GM18502 (cell line): Measurements from ENCODE around the gene CDH2.
"Not testable (repeated sequence)": the region's sequence is repeated elsewhere in the genome, so short reads cannot be mapped to it uniquely, and the experiment has no call there.

Experiments used
- ATAC-seq: cut with Tn5 transposase; IDR thresholded peaks from one replicate; pipeline ENCODE4 v1.9.1; 2021; ENCODE audit warnings: mild to moderate bottlenecking; ENCODE audit not compliant: unreplicated experiment, poor library complexity

CDH2 gene

GRCh38 chr18:27952741-27953140, 224.2 kb downstream of the CDH2 start:
- no peak for ATAC-seq

GRCh38 chr18:27950648-27951228, 226.2 kb downstream of the CDH2 start:
- ATAC-seq, result no peak

DNA sequence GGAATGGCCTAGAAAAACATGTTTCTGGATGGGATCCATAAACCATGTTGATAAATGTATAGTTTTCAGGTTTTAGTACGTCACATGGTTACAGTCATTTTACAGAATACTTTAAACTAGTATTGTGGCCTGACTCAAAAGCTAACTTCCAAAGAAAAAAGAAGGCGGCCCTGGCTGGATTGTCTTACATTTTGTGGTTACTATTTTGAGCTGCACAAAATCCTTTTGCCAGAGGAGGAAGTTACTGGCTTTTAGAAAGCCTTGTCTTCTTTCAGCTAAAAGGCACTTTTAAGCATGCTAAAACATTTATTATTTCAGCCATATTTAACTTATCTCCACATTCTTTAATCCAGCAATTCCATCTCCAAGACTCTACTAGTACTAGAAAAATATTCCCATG, 227.9 kb downstream of the CDH2 start:
- ATAC-seq, result no peak

DNA sequence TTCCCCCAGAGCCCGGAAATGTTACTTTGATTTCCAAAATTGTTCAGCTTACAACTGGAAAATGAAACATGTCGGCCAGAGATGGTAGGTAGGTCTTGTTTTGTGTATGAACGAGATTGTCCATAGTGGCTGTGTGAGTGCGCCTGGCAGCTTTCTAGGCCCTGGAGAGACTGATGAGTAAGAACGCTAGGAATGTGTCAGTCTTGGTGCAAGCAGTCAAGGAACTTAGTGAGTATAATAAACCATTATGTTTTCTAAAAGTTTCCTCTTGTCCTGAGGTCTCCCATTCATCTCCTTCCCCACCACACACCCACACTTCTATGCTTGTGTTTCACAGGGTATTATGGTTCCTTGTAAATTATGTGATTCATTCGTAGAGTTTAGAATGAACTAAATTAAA, 234.2 kb downstream of the CDH2 start:
- ATAC-seq, result no peak

- no peak for ATAC-seq
Observed at GRCh38 chr18:27931535-27931934, 245.4 kb downstream of the CDH2 start.

- ATAC-seq, result no peak
Observed at GRCh38 chr18:27922780-27923179, 254.2 kb downstream of the CDH2 start.

DNA sequence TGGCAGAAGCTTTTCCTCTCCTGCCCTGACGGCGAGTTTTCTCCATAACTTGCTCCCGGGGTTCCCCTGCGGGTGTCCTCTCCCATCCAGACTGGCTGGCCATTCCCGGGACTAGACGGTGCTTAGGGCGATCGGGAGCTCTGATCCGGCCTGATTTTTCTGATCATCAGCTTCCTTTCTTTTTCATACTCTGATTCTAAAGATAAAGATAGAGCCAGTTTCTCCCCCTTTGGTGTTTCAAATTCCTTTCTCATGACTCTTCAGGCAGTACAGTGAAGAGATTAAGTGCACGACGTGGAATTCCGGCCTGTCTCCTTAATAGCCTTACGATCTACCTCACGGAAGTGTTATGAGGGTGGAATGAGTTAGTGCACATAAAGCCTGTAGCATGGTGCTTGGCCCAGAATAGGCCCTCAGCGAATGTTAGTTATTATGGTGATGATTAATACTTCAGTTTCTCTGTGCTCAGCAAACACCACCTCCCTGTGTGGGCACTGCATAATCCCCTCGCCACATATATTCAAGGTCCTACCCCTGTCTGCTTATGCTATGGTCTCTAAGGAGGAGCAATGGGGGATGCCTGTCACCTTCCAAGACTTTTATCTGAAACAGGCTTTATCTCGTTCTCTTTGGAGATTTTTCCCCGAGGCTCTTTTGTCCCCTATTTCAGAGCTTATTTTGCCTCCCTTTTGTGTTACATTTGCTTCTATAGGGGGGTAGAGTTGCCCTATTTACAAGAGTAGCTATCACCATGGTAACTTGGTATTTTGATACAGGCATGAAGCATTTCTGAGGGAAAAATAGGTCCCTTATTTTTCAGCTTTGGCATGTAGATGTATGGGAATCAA, 254.8 kb downstream of the CDH2 start:
- no peak for ATAC-seq

- no peak for ATAC-seq
Observed at GRCh38 chr18:27921392-27921791, 255.5 kb downstream of the CDH2 start.

DNA sequence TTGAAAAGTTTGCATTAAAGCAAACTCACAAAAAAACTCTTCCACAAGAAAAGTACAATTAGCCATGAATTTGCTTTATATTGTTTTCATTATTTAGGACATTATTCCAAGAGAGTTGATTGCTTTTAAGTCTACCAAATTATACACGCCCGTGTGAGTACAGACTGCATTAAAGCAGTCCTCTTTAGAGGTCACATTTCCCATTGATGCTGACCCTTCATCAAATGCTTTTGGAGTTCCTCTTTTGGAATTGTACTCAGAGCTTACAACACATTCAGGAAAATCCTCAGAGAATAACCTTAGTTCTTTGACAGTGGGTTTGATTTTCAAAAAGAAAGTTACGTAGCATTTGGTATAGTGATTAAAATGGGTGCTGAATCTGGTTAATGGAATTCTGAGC, 256.1 kb downstream of the CDH2 start:
- ATAC-seq, result no peak

DNA sequence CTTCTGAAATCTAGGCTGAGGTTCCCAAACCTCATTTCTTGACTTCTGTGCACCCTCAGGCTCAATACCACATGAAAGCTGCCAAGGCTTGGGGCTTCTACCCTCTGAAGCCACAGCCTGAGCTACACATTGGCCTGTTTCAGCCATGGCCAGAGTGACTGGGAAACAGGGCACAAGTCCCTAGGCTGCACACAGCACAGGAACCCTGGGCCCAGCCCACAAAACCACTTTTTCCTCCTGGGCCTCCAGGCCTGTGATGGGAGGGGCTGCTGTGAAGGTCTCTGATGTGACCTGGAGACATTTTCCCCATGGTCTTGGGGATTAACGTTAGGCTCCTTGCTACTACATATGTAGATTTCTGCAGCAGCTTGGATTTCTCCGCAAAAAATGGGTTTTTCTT, 270.7 kb downstream of the CDH2 start:
- not testable (repeated sequence) for ATAC-seq

GRCh38 chr18:27903906-27904305, 273.0 kb downstream of the CDH2 start:
- no peak for ATAC-seq

- ATAC-seq, result no peak
Observed at GRCh38 chr18:27901424-27902226, 275.3 kb downstream of the CDH2 start.
